Stomach (tissue), 4 donors: ENCODE results near the gene MEGF6.

ENCODE experiments used
- CTCF ChIP-seq, 7 experiments: fragments of 450-650 bp in 4 of 7; fragments of 200-600 bp in 3 of 7; sonication (generic) in 3 of 7; IDR thresholded peaks; one replicate each; pipeline ENCODE4 v1.5.1; 2016 to 2019; ENCODE audit warnings: antibody characterized with exemption in 7 of 7, control low read depth in 2 of 7, mild to moderate bottlenecking in 1 of 7
- EP300 ChIP-seq: sonication (generic); formaldehyde crosslinking; IDR thresholded peaks from one replicate; pipeline ENCODE4 v1.6.1; 2017; ENCODE audit warnings: antibody characterized with exemption
- POLR2A ChIP-seq, 4 donors: fragments of 450-650 bp; IDR thresholded peaks; one replicate each; pipeline ENCODE4 v1.6.1; 2016; ENCODE audit warnings: antibody characterized with exemption in 4 of 4, control low read depth in 2 of 4, mild to moderate bottlenecking in 1 of 4, moderate library complexity in 1 of 4
- POLR2AphosphoS5 ChIP-seq, 3 donors: sonication (generic); formaldehyde crosslinking; IDR thresholded peaks; one replicate each; pipeline ENCODE4 v1.6.1; 2016; ENCODE audit warnings: antibody characterized with exemption in 3 of 3

- TF ChIP-seq CTCF (IDR thresholded peaks at IDR 0.05) (no peak), POLR2A (IDR thresholded peaks at IDR 0.05) (no peak), POLR2AphosphoS5 (IDR thresholded peaks at IDR 0.05) (no peak), EP300 (no peak)
Measured at GRCh38 chr1:3536420-3537195, 74.7 kb downstream of the MEGF6 start.
